ENCODE results near the gene TLCD3B.

DNA sequence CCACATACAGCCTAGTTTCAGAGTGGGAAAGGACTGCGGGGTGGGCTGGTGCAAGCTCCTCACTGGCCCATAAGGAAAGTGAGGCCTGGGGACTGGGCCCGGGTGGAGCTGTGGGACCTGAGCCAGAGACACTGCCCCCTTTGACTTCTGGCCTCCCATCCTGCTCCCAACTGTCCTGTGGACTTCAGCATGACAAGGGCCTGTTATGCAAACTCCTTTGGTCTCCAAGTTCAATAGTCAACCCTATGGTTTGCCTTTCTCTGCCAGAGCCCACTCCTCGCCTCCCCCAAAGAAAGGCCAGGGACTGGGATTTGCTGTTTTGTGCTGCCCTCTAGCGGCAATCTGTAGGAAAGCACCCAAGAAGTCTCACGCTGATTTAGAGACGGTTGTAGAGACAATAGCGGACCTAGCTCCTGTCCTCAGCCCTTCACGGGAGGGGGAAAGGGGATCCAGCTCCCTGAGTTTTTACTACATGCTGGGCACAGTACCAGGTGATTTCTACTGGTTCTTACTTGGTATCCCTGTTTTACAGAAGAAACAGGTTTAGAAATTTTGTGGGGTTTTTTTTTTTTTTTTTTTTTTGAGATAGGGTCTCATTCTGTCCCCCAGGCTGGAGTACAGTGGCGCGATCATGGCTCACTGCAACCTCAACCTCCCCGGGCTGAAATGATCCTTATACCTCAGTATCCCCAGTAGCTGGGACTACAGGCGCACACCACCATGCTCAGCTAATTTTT, 1.2 kb upstream of the TLCD3B start:
- TF ChIP-seq EP300 (IDR thresholded peaks at IDR 0.05) = no peak
- TF ChIP-seq, protein P1, sequence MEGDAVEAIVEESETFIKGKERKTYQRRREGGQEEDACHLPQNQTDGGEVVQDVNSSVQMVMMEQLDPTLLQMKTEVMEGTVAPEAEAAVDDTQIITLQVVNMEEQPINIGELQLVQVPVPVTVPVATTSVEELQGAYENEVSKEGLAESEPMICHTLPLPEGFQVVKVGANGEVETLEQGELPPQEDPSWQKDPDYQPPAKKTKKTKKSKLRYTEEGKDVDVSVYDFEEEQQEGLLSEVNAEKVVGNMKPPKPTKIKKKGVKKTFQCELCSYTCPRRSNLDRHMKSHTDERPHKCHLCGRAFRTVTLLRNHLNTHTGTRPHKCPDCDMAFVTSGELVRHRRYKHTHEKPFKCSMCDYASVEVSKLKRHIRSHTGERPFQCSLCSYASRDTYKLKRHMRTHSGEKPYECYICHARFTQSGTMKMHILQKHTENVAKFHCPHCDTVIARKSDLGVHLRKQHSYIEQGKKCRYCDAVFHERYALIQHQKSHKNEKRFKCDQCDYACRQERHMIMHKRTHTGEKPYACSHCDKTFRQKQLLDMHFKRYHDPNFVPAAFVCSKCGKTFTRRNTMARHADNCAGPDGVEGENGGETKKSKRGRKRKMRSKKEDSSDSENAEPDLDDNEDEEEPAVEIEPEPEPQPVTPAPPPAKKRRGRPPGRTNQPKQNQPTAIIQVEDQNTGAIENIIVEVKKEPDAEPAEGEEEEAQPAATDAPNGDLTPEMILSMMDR (IDR thresholded peaks at IDR 0.05) = peak; percentile 42 to 72 (median 48)
- TF ChIP-seq POLR2AphosphoS5 (IDR thresholded peaks at IDR 0.05) = no peak
- no peak for TF ChIP-seq POLR2A (IDR thresholded peaks at IDR 0.05; ENCODE audit: low read depth)
